H54 (cell line): ENCODE measurements around the gene CAVIN1.

Experiments
- DNase-seq: peaks from one replicate; pipeline ENCODE4 v3.0.0; 2011; ENCODE audit warnings: low spot score, mixed read lengths; ENCODE audit not compliant: insufficient read length
- FAIRE-seq: peaks from 3 replicates; lab custom pipeline; 2011; peaks lifted over from hg19 to GRCh38; lab: Jason Lieb, UNC
- POLR2A ChIP-seq: IDR thresholded peaks from 2 replicates; pipeline ENCODE4 v1.6.1; 2011; ENCODE audit warnings: low read depth, mild to moderate bottlenecking, low read length

CAVIN1 gene

GRCh38 chr17:42442196-42442565, 19.1 kb upstream of the CAVIN1 start:
- TF ChIP-seq POLR2A, result no peak
- FAIRE-seq, result no peak
- no peak for DNase-seq

GRCh38 chr17:42441371-42442195, 18.5 kb upstream of the CAVIN1 start:
- FAIRE-seq (no peak), DNase-seq (no peak)
- no peak for TF ChIP-seq POLR2A

GRCh38 chr17:42438600-42439567, 15.8 kb upstream of the CAVIN1 start:
- no peak for TF ChIP-seq POLR2A
- FAIRE-seq (no peak), DNase-seq (no peak)

GRCh38 chr17:42436391-42436790, 13.3 kb upstream of the CAVIN1 start:
- peak; percentile 62 for FAIRE-seq
- DNase-seq, result no peak
- no peak for TF ChIP-seq POLR2A

- DNase-seq (no peak), FAIRE-seq (no peak)
- TF ChIP-seq POLR2A, result no peak
These were observed 8.7 kb upstream of the CAVIN1 start for GRCh38 chr17:42431758-42432161.

- FAIRE-seq, result no peak
- TF ChIP-seq POLR2A, result no peak
- DNase-seq, result no peak
These were observed 6.8 kb upstream of the CAVIN1 start for GRCh38 chr17:42429726-42430447.

- DNase-seq, result peak; percentile 63
- peak; percentile 88 for FAIRE-seq
- no peak for TF ChIP-seq POLR2A
These were observed 5.3 kb upstream of the CAVIN1 start for GRCh38 chr17:42428141-42428944.

GRCh38 chr17:42424991-42425610, 2.0 kb upstream of the CAVIN1 start:
- FAIRE-seq (no peak), DNase-seq (no peak)
- TF ChIP-seq POLR2A, result no peak

GRCh38 chr17:42423766-42424165, 710 bp upstream of the CAVIN1 start:
- FAIRE-seq (no peak), DNase-seq (no peak)
- TF ChIP-seq POLR2A, result no peak

- DNase-seq (no peak), FAIRE-seq (no peak)
- no peak for TF ChIP-seq POLR2A
These were observed 571 bp downstream of the CAVIN1 start for GRCh38 chr17:42422412-42422957.

GRCh38 chr17:42421507-42422338, 1.3 kb downstream of the CAVIN1 start:
- peak; percentile 60; the same call in 1 of the 2 replicates for TF ChIP-seq POLR2A
- FAIRE-seq (no peak), DNase-seq (no peak)
